Left lung (tissue), 10 donors: ENCODE data around the gene TSPEAR. TPM values are rescaled to one million over a fixed set of nuclear protein-coding genes. Genes with fewer than 3 reads are reported as not detected.
A peak's percentile ranks its signal among the peaks of the same experiment; 100 is the strongest.

Experiments
- ATAC-seq: fragments of 200-7000 bp; cut with Tn5 transposase; one replicate; pipeline ENCODE4 v1.9.1; 2020; ENCODE audit warnings: moderate library complexity
- DNase-seq, 4 donors: peaks; one replicate each; pipeline ENCODE4 v3.0.0-alpha.2; 2013 to 2020
- H3K27ac ChIP-seq, 2 donors: fragments of 200-600 bp; sonication (generic) in 1 of 2; one replicate each; pipeline versions ENCODE4 v1.5.0 to v1.8.0; 2020 to 2021
- H3K27me3 ChIP-seq, 2 donors: fragments of 200-600 bp; sonication (generic) in 1 of 2; one replicate each; pipeline versions ENCODE4 v1.5.0 to v1.8.0; 2020 to 2021
- H3K36me3 ChIP-seq, 2 donors: fragments of 200-600 bp; sonication (generic) in 1 of 2; one replicate each; pipeline versions ENCODE4 v1.5.0 to v1.8.0; 2020 to 2021
- H3K4me1 ChIP-seq, 2 donors: fragments of 200-600 bp; one replicate each; pipeline ENCODE4 v1.8.0; 2021
- H3K4me3 ChIP-seq, 2 donors: fragments of 200-600 bp; sonication (generic) in 1 of 2; one replicate each; pipeline versions ENCODE4 v1.5.0 to v1.8.0; 2020 to 2021; ENCODE audit warnings: mild to moderate bottlenecking in 1 of 2
- H3K9me3 ChIP-seq, 2 donors: fragments of 200-600 bp; sonication (generic) in 1 of 2; one replicate each; pipeline versions ENCODE4 v1.5.0 to v1.8.0; 2020 to 2021
- CTCF ChIP-seq, 2 donors: fragments of 200-600 bp; sonication (generic) in 1 of 2; IDR thresholded peaks; one replicate each; pipeline versions ENCODE4 v1.5.0 to v1.8.0; 2021; ENCODE audit warnings: antibody characterized with exemption in 2 of 2
- intact Hi-C, 2 donors: fragments of 100-400 bp; cut with DNase I; formaldehyde crosslinking; loops; one replicate each; pipeline versions ENCODE4 v1.11.2 to v1.14.2; 2022
- polyA plus RNA-seq, 6 donors: library from polyadenylated mRNA; unstranded; fragments of 120-200 nt; gene quantifications; one replicate each; pipeline ENCODE4 v1.2.1, GENCODE V29; 2013; ENCODE audit not compliant: insufficient read length in 6 of 6
- total RNA-seq, 2 donors: library from RNA; stranded (reverse); fragmentation: NEBNext Ultra II Directional; extraction: Animal tissue kit (Norgen Biotek cat#: 25700); gene quantifications; one replicate each; pipeline ENCODE4 v1.2.1, GENCODE V29; 2021
- donor health status: DM: no; HTN: yes; CAD: no.
- donor health status: DM: no; HTN: no; CAD: no.

TSPEAR gene
- total and polyA plus RNA-seq, 8 donors, result 0.10 to 4.7 (median 3.3) TPM

- no peak overlapping the region for H3K4me3 ChIP-seq
- no peak for TF ChIP-seq CTCF (IDR thresholded peaks at IDR 0.05)
- no peak for DNase-seq
- peaks cover 0 to 15% of the 10 kb centered on the region in 2 donors for H3K27me3 ChIP-seq
- intact Hi-C loops, result no loop called here
- peaks cover 0 to 23% of the 10 kb centered on the region in 2 donors for H3K9me3 ChIP-seq
- no peak for ATAC-seq
- no peaks in the 10 kb centered on the region for H3K4me1 ChIP-seq
- no peak overlapping the region for H3K27ac ChIP-seq
- no peaks in the 10 kb centered on the region for H3K36me3 ChIP-seq
Observed at GRCh38 chr21:44492567-44493385, 218.6 kb downstream of the TSPEAR start.

GRCh38 chr21:44490816-44491215 is 220.6 kb downstream of the TSPEAR start:
- Histone ChIP-seq H3K4me1 (no peaks in the 10 kb centered on the region), H3K4me3 (no peak overlapping the region), H3K27me3 (peaks cover 0 to under 1% of the 10 kb centered on the region in 2 donors), H3K9me3 (peaks cover 0 to 23% of the 10 kb centered on the region in 2 donors), H3K36me3 (no peaks in the 10 kb centered on the region), H3K27ac (no peak overlapping the region)
- DNase-seq (no peak), ATAC-seq (no peak)
- intact Hi-C loops, result no loop called here
- TF ChIP-seq CTCF (IDR thresholded peaks at IDR 0.05), result no peak

- H3K27ac ChIP-seq, result no peak overlapping the region
- H3K4me1 ChIP-seq, result no peaks in the 10 kb centered on the region
- peaks cover 0 to 23% of the 10 kb centered on the region in 2 donors for H3K9me3 ChIP-seq
- intact Hi-C loops, result no loop called here
- no peak for DNase-seq
- no peak for ATAC-seq
- TF ChIP-seq CTCF (IDR thresholded peaks at IDR 0.05), result no peak
- no peak overlapping the region for H3K4me3 ChIP-seq
- H3K27me3 ChIP-seq, result no peaks in the 10 kb centered on the region
- H3K36me3 ChIP-seq, result no peaks in the 10 kb centered on the region
Observed at GRCh38 chr21:44490405-44490804, 221.0 kb downstream of the TSPEAR start.

- no peak for DNase-seq
- Histone ChIP-seq H3K4me3 (no peak overlapping the region), H3K36me3 (no peaks in the 10 kb centered on the region), H3K4me1 (no peaks in the 10 kb centered on the region), H3K9me3 (peaks cover 0 to 23% of the 10 kb centered on the region in 2 donors), H3K27me3 (no peaks in the 10 kb centered on the region), H3K27ac (no peak overlapping the region)
- intact Hi-C loops, result no loop called here
- no peak for ATAC-seq
- no peak for TF ChIP-seq CTCF (IDR thresholded peaks at IDR 0.05)
Observed at GRCh38 chr21:44489962-44490361, 221.4 kb downstream of the TSPEAR start.

- H3K9me3 ChIP-seq, result peaks cover 0 to 14% of the 10 kb centered on the region in 2 donors
- DNase-seq (no peak), ATAC-seq (no peak)
- intact Hi-C loops, result no loop called here
- H3K4me3 ChIP-seq, result no peak overlapping the region
- H3K36me3 ChIP-seq, result no peaks in the 10 kb centered on the region
- no peaks in the 10 kb centered on the region for H3K4me1 ChIP-seq
- no peaks in the 10 kb centered on the region for H3K27me3 ChIP-seq
- TF ChIP-seq CTCF (IDR thresholded peaks at IDR 0.05), result peak; percentile 20 to 25
- H3K27ac ChIP-seq, result no peak overlapping the region
Observed at GRCh38 chr21:44487831-44488230, 223.5 kb downstream of the TSPEAR start.
